ENCODE results near the gene FAF1. TPM values are rescaled to one million over a fixed set of nuclear protein-coding genes. Genes with fewer than 3 reads are reported as not detected.
"Not testable (repeated sequence)": the region's sequence is repeated elsewhere in the genome, so short reads cannot be mapped to it uniquely, and the experiment has no call there.

The FAF1 gene
- total RNA-seq, 4 donors from 2014 or later = 39.7 to 60.6 (median 42.9) TPM

- intact Hi-C loops (cut with DNase I) = no loop called here
- Histone ChIP-seq H3K4me3 (no peak overlapping the region), H3K36me3 (no peaks in the 10 kb centered on the region), H3K9me3 (no peaks in the 10 kb centered on the region), H3K4me1 (peaks cover 15 to 17% (median 16%) of the 10 kb centered on the region in 4 donors), H3K27ac (replicated peaks in 1 of 4) (no peak overlapping the region), H3K27me3 (no peaks in the 10 kb centered on the region)
- TF ChIP-seq EP300 (IDR thresholded peaks at IDR 0.05) = no peak
- TF ChIP-seq POLR2A (IDR thresholded peaks at IDR 0.05; ENCODE audit: low read depth) = no peak
- no peak for TF ChIP-seq POLR2AphosphoS5 (IDR thresholded peaks at IDR 0.05)
- no peak for DNase-seq (ENCODE audit: extremely low spot score)
- 41% methylated on average over 1 of the region's 1 CpG for WGBS
These were observed 130.8 kb downstream of the FAF1 start for GRCh38 chr1:50829014-50829958.

GRCh38 chr1:50827546-50827945 lies 132.5 kb downstream of the FAF1 start:
- H3K4me1 ChIP-seq = peaks cover 15 to 17% (median 16%) of the 10 kb centered on the region in 4 donors
- TF ChIP-seq EP300 (IDR thresholded peaks at IDR 0.05) (no peak), POLR2AphosphoS5 (IDR thresholded peaks at IDR 0.05) (no peak), POLR2A (IDR thresholded peaks at IDR 0.05; ENCODE audit: low read depth) (no peak), CTCF (IDR thresholded peaks at IDR 0.05) (no peak)
- H3K27ac ChIP-seq (replicated peaks in 1 of 4) = no peak overlapping the region
- DNase-seq (ENCODE audit: extremely low spot score) = no peak
- no peaks in the 10 kb centered on the region for H3K9me3 ChIP-seq
- H3K4me3 ChIP-seq = no peak overlapping the region
- intact Hi-C loops (cut with DNase I) = no loop called here
- H3K36me3 ChIP-seq = no peaks in the 10 kb centered on the region
- H3K27me3 ChIP-seq = no peaks in the 10 kb centered on the region
- WGBS = 93% methylated on average over 4 of the region's 4 CpGs

GRCh38 chr1:50826792-50827191 lies 133.3 kb downstream of the FAF1 start:
- intact Hi-C loops (cut with DNase I); H3K9me3 ChIP-seq; H3K4me3 ChIP-seq; H3K27ac ChIP-seq (replicated peaks in 1 of 4); H3K27me3 ChIP-seq; H3K36me3 ChIP-seq; DNase-seq (ENCODE audit: extremely low spot score): not testable (repeated sequence)
- WGBS = 96% methylated on average over 21 of the region's 21 CpGs
- H3K4me1 ChIP-seq = peaks cover 16 to 20% (median 16%) of the 10 kb centered on the region in 4 donors

- TF ChIP-seq CTCF (IDR thresholded peaks at IDR 0.05) = no peak
- no peak for TF ChIP-seq POLR2AphosphoS5 (IDR thresholded peaks at IDR 0.05)
- TF ChIP-seq EP300 (IDR thresholded peaks at IDR 0.05) = no peak
- TF ChIP-seq POLR2A (IDR thresholded peaks at IDR 0.05; ENCODE audit: low read depth) = no peak
- Histone ChIP-seq H3K4me1 (peaks cover 0 to 5% (median 2%) of the 10 kb centered on the region in 4 donors), H3K4me3 (no peak overlapping the region), H3K27me3 (no peaks in the 10 kb centered on the region), H3K9me3 (no peaks in the 10 kb centered on the region), H3K27ac (replicated peaks in 1 of 4) (no peak overlapping the region), H3K36me3 (no peaks in the 10 kb centered on the region)
- intact Hi-C loops (cut with DNase I) = no loop called here
- no peak for DNase-seq (ENCODE audit: extremely low spot score)
- WGBS = 78% methylated on average over 3 of the region's 3 CpGs
These were observed 137.9 kb downstream of the FAF1 start for GRCh38 chr1:50822035-50822776.

GRCh38 chr1:50820545-50820944 lies 139.5 kb downstream of the FAF1 start:
- intact Hi-C loops (cut with DNase I) = no loop called here
- H3K9me3 ChIP-seq = no peaks in the 10 kb centered on the region
- WGBS = 89% methylated on average over 2 of the region's 2 CpGs
- no peak overlapping the region for H3K4me3 ChIP-seq
- no peak overlapping the region for H3K27ac ChIP-seq (replicated peaks in 1 of 4)
- H3K4me1 ChIP-seq = peaks cover 0 to 5% (median 2%) of the 10 kb centered on the region in 4 donors
- TF ChIP-seq EP300 (IDR thresholded peaks at IDR 0.05) (no peak), POLR2AphosphoS5 (IDR thresholded peaks at IDR 0.05) (no peak), POLR2A (IDR thresholded peaks at IDR 0.05; ENCODE audit: low read depth) (no peak), CTCF (IDR thresholded peaks at IDR 0.05) (no peak)
- no peaks in the 10 kb centered on the region for H3K36me3 ChIP-seq
- DNase-seq (ENCODE audit: extremely low spot score) = no peak
- H3K27me3 ChIP-seq = no peaks in the 10 kb centered on the region

Measured in esophagus muscularis mucosa (tissue), 4 donors.